Naive thymus-derived CD8-positive, alpha-beta T cell (primary cell): ENCODE measurements around the gene ELAVL3. TPM values are rescaled to one million over a fixed set of nuclear protein-coding genes. Genes with fewer than 3 reads are reported as not detected.
"Not testable (repeated sequence)": the region's sequence is repeated elsewhere in the genome, so short reads cannot be mapped to it uniquely, and the experiment has no call there.

Experiments used
- ATAC-seq, 2 donors: fragments of 150-1000 bp; cut with Tn5 transposase in 1 of 2; sonication (Bioruptor Pico), chemical (Tn5 transposase) in 1 of 2; 1 replicate in 1 of 2; 2 replicates in 1 of 2; pipeline ENCODE4 v1.10.0; 2021; ENCODE audit warnings: mild to moderate bottlenecking in 2 of 2, moderate library complexity in 2 of 2
- POLR2A ChIA-PET: fragments of 350-600 bp; sonication (Branson Sonifier 250); formaldehyde crosslinking; loops from one replicate; lab custom pipeline; 2021; ENCODE audit warnings: antibody characterized with exemption; lab: Charles Lee
- DNase-seq, 10 donors: peaks; one replicate each; pipeline versions ENCODE4 v3.0.0 to v3.0.0-alpha.2; 2020 to 2022
- H3K27ac Mint-ChIP-seq, 10 donors: one replicate each; pipeline ENCODE4 v1.8.0; 2020 to 2022; ENCODE audit warnings: mild to moderate bottlenecking in 10 of 10, mixed read lengths in 10 of 10, moderate library complexity in 4 of 10, inconsistent platforms in 1 of 10
- H3K27me3 Mint-ChIP-seq, 5 donors: one replicate each; pipeline ENCODE4 v1.8.0; 2021 to 2022; ENCODE audit warnings: mixed read lengths in 5 of 5
- H3K36me3 Mint-ChIP-seq, 3 donors: one replicate each; pipeline ENCODE4 v1.8.0; 2020 to 2022; ENCODE audit warnings: mixed read lengths in 3 of 3, mild to moderate bottlenecking in 2 of 3, inconsistent platforms in 1 of 3
- H3K4me1 Mint-ChIP-seq, 4 donors: one replicate each; pipeline ENCODE4 v1.8.0; 2021 to 2022; ENCODE audit warnings: mixed read lengths in 4 of 4
- H3K4me3 Mint-ChIP-seq, 10 donors: one replicate each; pipeline ENCODE4 v1.8.0; 2020 to 2022; ENCODE audit warnings: mild to moderate bottlenecking in 10 of 10, mixed read lengths in 10 of 10, moderate library complexity in 6 of 10, inconsistent platforms in 1 of 10
- H3K9me3 Mint-ChIP-seq, 9 donors: one replicate each; pipeline ENCODE4 v1.8.0; 2020 to 2022; ENCODE audit warnings: mixed read lengths in 9 of 9, mild to moderate bottlenecking in 3 of 9, inconsistent platforms in 1 of 9, moderate library complexity in 1 of 9
- polyA plus RNA-seq, 3 donors: library from polyadenylated mRNA; unstranded; fragments of 300-500 nt; fragmentation: Illumina TruSeq; gene quantifications; one replicate each; pipeline ENCODE4 v1.2.3, GENCODE V29; 2021
- total RNA-seq, 8 experiments: library from RNA in 2 of 8; stranded (reverse) in 2 of 8; gene quantifications; one replicate each; pipeline ENCODE4 v1.2.3 and lab custom pipeline; 2021 to 2026

ELAVL3 gene
- total and polyA plus RNA-seq, 5 experiments from 2014 or later, result not detected

DNA sequence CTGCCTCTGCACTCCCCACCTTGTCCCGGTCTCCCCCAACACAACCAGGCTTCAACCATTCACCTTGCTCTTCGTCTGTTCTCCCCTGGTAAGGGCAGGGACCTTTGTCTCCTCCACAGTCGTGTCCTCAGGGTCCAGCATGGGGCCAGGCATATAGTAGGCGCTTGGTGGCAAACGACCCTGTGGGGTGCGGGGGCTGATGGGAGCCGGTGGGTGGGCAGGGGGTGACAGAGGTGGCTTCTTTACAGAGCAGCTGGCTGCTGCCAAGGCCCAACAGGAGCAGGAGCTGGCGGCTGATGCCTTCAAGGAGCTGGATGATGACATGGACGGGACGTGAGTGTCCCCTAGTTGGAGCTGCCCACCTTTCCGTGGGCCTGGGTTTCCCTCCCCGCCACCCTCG lies 35.7 kb downstream of the ELAVL3 start:
- H3K36me3 Mint-ChIP-seq, result peaks cover 0 to 68% (median 8%) of the 10 kb centered on the region in 3 donors
- no peak for DNase-seq
- H3K9me3 Mint-ChIP-seq, result no peaks in the 10 kb centered on the region
- H3K4me1 Mint-ChIP-seq, result peaks cover 9 to 18% (median 13%) of the 10 kb centered on the region in 4 donors
- H3K27me3 Mint-ChIP-seq, result no peaks in the 10 kb centered on the region
- no peak for ATAC-seq
- H3K27ac Mint-ChIP-seq, result peak overlapping the region in 1 of 10 donors; percentile 40
- POLR2A ChIA-PET, result interaction anchor here (0.7 to 0.9 kb wide), 2 partner anchors 46 to 62 kb away, joined by 3 to 6 read pairs; no protein-coding TSS in a partner anchor
- H3K4me3 Mint-ChIP-seq, result no peak overlapping the region

GRCh38 chr19:11444059-11444458 lies 36.8 kb downstream of the ELAVL3 start:
- DNase-seq (no peak), ATAC-seq (no peak)
- no peak overlapping the region for H3K4me3 Mint-ChIP-seq
- no peaks in the 10 kb centered on the region for H3K27me3 Mint-ChIP-seq
- peak overlapping the region in 1 of 10 donors; percentile 34 for H3K27ac Mint-ChIP-seq
- H3K4me1 Mint-ChIP-seq, result peaks cover 9 to 18% (median 13%) of the 10 kb centered on the region in 4 donors
- POLR2A ChIA-PET, result interaction anchor here (0.6 kb wide), 1 partner anchor 1378 kb away, joined by 3 read pairs; no protein-coding TSS in a partner anchor
- H3K36me3 Mint-ChIP-seq, result peaks cover 0 to 67% (median 8%) of the 10 kb centered on the region in 3 donors
- H3K9me3 Mint-ChIP-seq, result no peaks in the 10 kb centered on the region

- POLR2A ChIA-PET, result no interaction called here
- peaks cover 0 to 3% (median 0%) of the 10 kb centered on the region in 5 donors for H3K27me3 Mint-ChIP-seq
- H3K4me3 Mint-ChIP-seq, result peak overlapping the region in 7 of 10 donors; percentile 20 to 99 (median 63)
- no peak for ATAC-seq
- H3K27ac Mint-ChIP-seq, result peak overlapping the region in 2 of 10 donors; percentile 45 to 77
- peaks cover 20 to 45% (median 37%) of the 10 kb centered on the region in 4 donors for H3K4me1 Mint-ChIP-seq
- no peak for DNase-seq
- no peaks in the 10 kb centered on the region for H3K9me3 Mint-ChIP-seq
- peaks cover 0 to 60% (median 15%) of the 10 kb centered on the region in 3 donors for H3K36me3 Mint-ChIP-seq
These were observed 42.9 kb downstream of the ELAVL3 start for GRCh38 chr19:11437955-11438354.

DNA sequence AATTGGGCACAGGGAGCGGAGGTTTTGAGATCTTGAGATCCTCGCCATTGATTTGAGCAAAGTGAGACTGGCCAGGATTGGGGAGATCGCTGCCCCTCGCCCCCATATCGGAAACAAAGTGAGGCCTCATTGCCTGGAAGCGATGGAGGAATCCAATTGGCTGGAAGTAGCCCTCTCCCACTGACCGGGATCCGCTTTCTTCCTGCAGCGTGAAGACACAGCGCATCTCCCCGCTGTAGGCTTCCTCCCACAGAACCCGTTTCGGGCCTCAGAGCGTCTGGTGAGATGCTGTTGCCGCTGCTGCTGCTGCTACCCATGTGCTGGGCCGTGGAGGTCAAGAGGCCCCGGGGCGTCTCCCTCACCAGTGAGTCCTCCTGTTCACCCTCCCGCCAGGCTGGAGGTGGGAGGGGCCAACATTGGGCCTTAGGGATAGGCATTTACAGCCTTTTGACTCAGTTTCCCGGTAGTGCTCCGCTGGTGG lies 45.0 kb downstream of the ELAVL3 start:
- ATAC-seq (no peak), DNase-seq (no peak)
- H3K4me3 Mint-ChIP-seq, result peak overlapping the region; percentile 98 to 100 (median 99)
- peak overlapping the region; percentile 93 to 99 (median 98) for H3K27ac Mint-ChIP-seq
- peaks cover 10 to 40% (median 25%) of the 10 kb centered on the region in 4 donors for H3K4me1 Mint-ChIP-seq
- peaks cover 0 to 3% (median 0%) of the 10 kb centered on the region in 5 donors for H3K27me3 Mint-ChIP-seq
- POLR2A ChIA-PET, result interaction anchor here (1.0 to 3.3 kb wide), 5 partner anchors 15 to 718 kb away, joined by 3 to 31 read pairs (median 7); partner anchors contain the start of genes CCDC159, DNM2, SWSAP1 and TMEM205
- no peaks in the 10 kb centered on the region for H3K9me3 Mint-ChIP-seq
- H3K36me3 Mint-ChIP-seq, result peaks cover 0 to 40% (median 7%) of the 10 kb centered on the region in 3 donors

- no peaks in the 10 kb centered on the region for H3K9me3 Mint-ChIP-seq
- H3K27ac Mint-ChIP-seq, result peak within 1 kb of the TSS; percentile 93 to 99 (median 98)
- peaks cover 0 to 8% (median 2%) of the 10 kb centered on the region in 5 donors for H3K27me3 Mint-ChIP-seq
- ATAC-seq (peak; percentile 95 to 96), DNase-seq (peak; percentile 86 to 99 (median 98))
- H3K4me1 Mint-ChIP-seq, result peaks cover 8 to 37% (median 22%) of the 10 kb centered on the region in 4 donors
- peak within 1 kb of the TSS; percentile 98 to 100 (median 99) for H3K4me3 Mint-ChIP-seq
- POLR2A ChIA-PET, result interaction anchor here (1.0 to 3.3 kb wide), 6 partner anchors 12 to 717 kb away, joined by 3 to 31 read pairs (median 6); partner anchors contain the start of genes CCDC159, DNM2, SWSAP1 and TMEM205
- H3K36me3 Mint-ChIP-seq, result peaks cover 0 to 34% (median 7%) of the 10 kb centered on the region in 3 donors
These were observed 45.6 kb downstream of the ELAVL3 start, which contains the start of the genes ODAD3 and PRKCSH for GRCh38 chr19:11435057-11435832. Gene ODAD3 (minus strand): TSS chr19:11435121. CDS start chr19:11435016, 105 bp downstream. Gene PRKCSH (plus strand): TSS chr19:11435635. CDS start chr19:11436118, 483 bp downstream.

- Mint-ChIP-seq H3K4me1 (peaks cover 8 to 37% (median 22%) of the 10 kb centered on the region in 4 donors), H3K36me3 (peaks cover 0 to 28% (median 7%) of the 10 kb centered on the region in 3 donors), H3K27me3 (peaks cover 0 to 10% (median 2%) of the 10 kb centered on the region in 5 donors), H3K27ac (peak overlapping the region; percentile 93 to 99 (median 98)), H3K9me3 (no peaks in the 10 kb centered on the region), H3K4me3 (peak overlapping the region; percentile 98 to 100 (median 99))
- POLR2A ChIA-PET, result interaction anchor here (1.0 to 3.3 kb wide), 6 partner anchors 12 to 717 kb away, joined by 3 to 31 read pairs (median 6); partner anchors contain the start of genes CCDC159, DNM2, SWSAP1 and TMEM205
- peak; percentile 3 to 26 for ATAC-seq
- DNase-seq, result no peak
These were observed 46.2 kb downstream of the ELAVL3 start for GRCh38 chr19:11434703-11435056.

DNA sequence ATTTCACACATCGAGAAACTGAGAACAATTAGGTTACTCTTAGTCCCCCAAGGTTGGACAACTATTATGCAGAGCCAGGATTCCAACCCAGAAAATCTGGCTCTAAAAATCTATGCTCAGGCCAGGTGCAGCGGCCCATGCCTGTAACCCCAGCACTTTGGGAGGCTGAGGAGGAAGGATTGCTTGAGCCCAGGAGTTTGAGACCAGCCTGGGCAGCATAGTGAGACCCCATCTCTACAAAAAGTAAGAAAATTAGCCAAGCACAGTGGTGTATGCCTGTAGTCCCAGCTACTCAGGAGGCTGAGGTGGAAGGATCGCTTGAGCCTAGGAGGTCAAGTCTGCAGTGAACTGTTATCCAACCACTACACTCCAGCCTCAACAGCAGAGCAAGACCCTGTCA lies 47.3 kb downstream of the ELAVL3 start:
- peaks cover 0 to 21% (median 7%) of the 10 kb centered on the region in 3 donors for H3K36me3 Mint-ChIP-seq
- DNase-seq, POLR2A ChIA-PET, ATAC-seq, H3K9me3 Mint-ChIP-seq: not testable (repeated sequence)
- H3K4me1 Mint-ChIP-seq, result peaks cover 8 to 37% (median 22%) of the 10 kb centered on the region in 4 donors
- H3K27ac Mint-ChIP-seq, result peak overlapping the region in 2 of 10 donors; percentile 21 to 29
- H3K27me3 Mint-ChIP-seq, result peaks cover 0 to 11% (median 2%) of the 10 kb centered on the region in 5 donors
- peak overlapping the region in 1 of 10 donors; percentile 29 for H3K4me3 Mint-ChIP-seq

DNA sequence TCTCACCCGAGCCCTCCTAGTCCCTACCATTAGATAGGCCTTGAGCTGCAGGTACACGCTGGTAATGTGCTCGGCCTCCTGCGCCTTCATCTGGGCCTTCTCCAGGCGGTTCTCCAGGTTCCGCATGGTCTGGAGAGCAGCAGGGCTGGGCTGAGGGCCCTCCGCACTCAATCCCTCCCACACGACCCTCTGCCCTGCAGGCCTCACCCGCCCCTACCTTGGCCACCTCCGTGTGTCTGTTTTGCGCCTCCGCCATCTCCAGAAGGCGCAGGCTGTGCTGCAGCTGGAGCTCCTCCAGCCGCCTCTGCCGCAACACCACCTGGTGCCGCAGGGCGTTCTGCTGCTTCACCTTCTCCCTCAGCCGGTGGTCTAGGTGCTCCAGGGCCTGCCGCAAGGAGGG lies 54.2 kb downstream of the ELAVL3 start:
- ATAC-seq (no peak), DNase-seq (no peak)
- H3K4me3 Mint-ChIP-seq, result no peak overlapping the region
- H3K27me3 Mint-ChIP-seq, result peaks cover 10 to 43% (median 20%) of the 10 kb centered on the region in 5 donors
- H3K36me3 Mint-ChIP-seq, result no peaks in the 10 kb centered on the region
- H3K9me3 Mint-ChIP-seq, result no peaks in the 10 kb centered on the region
- H3K4me1 Mint-ChIP-seq, result peaks cover 9 to 24% (median 23%) of the 10 kb centered on the region in 4 donors
- no peak overlapping the region for H3K27ac Mint-ChIP-seq
- POLR2A ChIA-PET, result interaction anchor here (0.5 kb wide), 1 partner anchor 1227 kb away, joined by 3 read pairs; no protein-coding TSS in a partner anchor

DNA sequence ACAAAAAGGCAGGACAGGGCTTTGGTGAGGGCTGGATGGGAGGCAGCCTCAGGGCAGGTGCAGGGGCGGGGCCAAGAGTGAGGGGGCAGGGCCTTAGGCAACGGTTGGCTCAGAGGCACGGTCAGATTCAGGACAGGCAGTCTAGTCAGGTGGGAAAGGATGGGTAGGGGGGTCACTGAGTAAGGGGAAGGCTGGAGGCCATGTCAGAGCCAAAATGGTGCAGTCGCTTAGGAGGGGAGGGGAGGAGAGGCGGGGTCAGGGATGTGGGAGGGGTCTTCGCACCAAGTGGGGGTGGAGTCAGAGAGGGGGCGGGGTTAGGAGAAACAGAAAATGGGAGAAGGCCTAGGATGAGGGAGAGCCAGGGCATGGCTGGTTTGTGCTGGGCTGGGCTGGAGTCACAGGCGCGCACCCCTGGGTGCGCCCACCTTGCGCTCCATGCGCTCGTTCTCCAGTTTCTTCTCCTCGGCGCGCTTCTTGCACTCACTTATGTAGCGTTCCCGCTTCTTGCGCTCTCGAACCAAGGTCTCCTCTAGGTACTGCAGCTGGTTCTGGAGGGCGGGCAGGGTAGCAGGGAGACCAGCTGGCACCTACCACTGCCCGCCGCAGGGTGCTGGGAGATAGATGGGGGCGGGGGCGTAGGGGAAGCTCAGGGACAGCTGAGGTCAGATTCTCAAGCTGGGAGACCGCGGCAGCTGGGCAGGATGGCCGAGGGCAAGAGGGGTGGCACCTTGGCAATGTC lies 55.0 kb downstream of the ELAVL3 start:
- Mint-ChIP-seq H3K4me3 (no peak overlapping the region), H3K4me1 (peaks cover 14 to 32% (median 31%) of the 10 kb centered on the region in 4 donors), H3K36me3 (no peaks in the 10 kb centered on the region), H3K27ac (no peak overlapping the region), H3K9me3 (no peaks in the 10 kb centered on the region), H3K27me3 (peaks cover 15 to 51% (median 27%) of the 10 kb centered on the region in 5 donors)
- ATAC-seq (no peak), DNase-seq (no peak)
- POLR2A ChIA-PET, result no interaction called here

GRCh38 chr19:11423791-11424181 lies 57.1 kb downstream of the ELAVL3 start:
- H3K4me3 Mint-ChIP-seq, result peak overlapping the region in 3 of 10 donors; percentile 38 to 88 (median 80)
- ATAC-seq, result no peak
- no peaks in the 10 kb centered on the region for H3K36me3 Mint-ChIP-seq
- H3K27ac Mint-ChIP-seq, result no peak overlapping the region
- peaks cover 16 to 61% (median 35%) of the 10 kb centered on the region in 5 donors for H3K27me3 Mint-ChIP-seq
- POLR2A ChIA-PET, result interaction anchor here (2.1 kb wide), 1 partner anchor 11 kb away, joined by 6 read pairs; the partner anchor contains the start of genes ODAD3 and PRKCSH
- H3K4me1 Mint-ChIP-seq, result peaks cover 17 to 45% (median 41%) of the 10 kb centered on the region in 4 donors
- DNase-seq, result no peak
- no peaks in the 10 kb centered on the region for H3K9me3 Mint-ChIP-seq

DNA sequence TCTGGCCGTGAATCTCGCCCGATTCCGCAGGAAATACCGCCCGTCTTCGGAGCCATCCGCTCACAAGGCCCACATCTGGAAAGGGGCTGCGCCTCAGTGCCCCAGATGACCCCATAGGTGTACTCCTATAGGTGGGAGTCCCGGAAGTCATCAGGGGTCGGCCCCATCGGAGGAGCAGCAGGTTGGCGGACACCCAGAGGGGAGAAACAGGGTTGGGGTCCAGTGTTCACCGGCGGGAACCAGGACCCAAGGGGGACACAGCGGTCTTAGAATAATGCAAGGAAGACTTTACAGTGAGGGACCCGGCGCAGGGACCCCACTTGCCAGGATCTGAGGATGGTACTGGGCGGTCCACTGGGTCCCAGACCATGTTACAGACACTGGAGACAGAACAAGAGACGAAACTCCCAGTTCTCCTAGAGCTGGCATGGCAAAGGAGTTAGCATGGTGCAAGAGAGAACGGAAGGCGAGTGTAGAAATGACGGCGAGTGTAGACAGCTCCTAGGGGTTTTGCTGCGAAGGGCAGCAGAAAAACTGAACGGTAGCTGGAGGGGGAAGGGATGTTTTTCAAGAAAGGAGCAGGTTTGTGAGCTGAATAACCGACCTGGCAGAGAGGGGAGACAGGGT lies 57.6 kb downstream of the ELAVL3 start:
- no peak for ATAC-seq
- H3K9me3 Mint-ChIP-seq, result no peaks in the 10 kb centered on the region
- peaks cover 18 to 50% (median 46%) of the 10 kb centered on the region in 4 donors for H3K4me1 Mint-ChIP-seq
- DNase-seq, result no peak
- peak overlapping the region; percentile 32 to 88 (median 80) for H3K4me3 Mint-ChIP-seq
- H3K36me3 Mint-ChIP-seq, result no peaks in the 10 kb centered on the region
- H3K27me3 Mint-ChIP-seq, result peaks cover 16 to 64% (median 37%) of the 10 kb centered on the region in 5 donors
- peak overlapping the region in 1 of 10 donors; percentile 48 for H3K27ac Mint-ChIP-seq
- POLR2A ChIA-PET, result interaction anchor here (0.7 to 2.1 kb wide), 2 partner anchors 12 to 49 kb away, joined by 3 to 6 read pairs; partner anchors contain the start of genes ODAD3, PRKCSH and SWSAP1
